ENCODE results near the gene VSTM4. TPM values are rescaled to one million over a fixed set of nuclear protein-coding genes. Genes with fewer than 3 reads are reported as not detected.

The VSTM4 gene
- total RNA-seq, 2 experiments from 2014 or later, result 0.10 TPM

- no peak overlapping the region for H3K27ac Mint-ChIP-seq
- CTCF ChIA-PET, result no interaction called here
- peaks cover 10% of the 10 kb centered on the region for H3K9me3 Mint-ChIP-seq
- POLR2A ChIA-PET, result no interaction called here
- H3K36me3 Mint-ChIP-seq (ENCODE audit: low read depth), result peaks cover 3% of the 10 kb centered on the region
- no peak for DNase-seq
- H3K27me3 Mint-ChIP-seq, result peaks cover 23% of the 10 kb centered on the region
- H3K4me1 Mint-ChIP-seq, result peaks cover 7% of the 10 kb centered on the region
- no peak overlapping the region for H3K4me3 Mint-ChIP-seq
Measured at GRCh38 chr10:49057231-49057880, 58.0 kb downstream of the VSTM4 start.

- H3K36me3 Mint-ChIP-seq (ENCODE audit: low read depth), result no peaks in the 10 kb centered on the region
- H3K9me3 Mint-ChIP-seq, result peaks cover 7% of the 10 kb centered on the region
Measured at GRCh38 chr10:49056356-49056755, 59.0 kb downstream of the VSTM4 start.

GRCh38 chr10:49055221-49055849, 60.0 kb downstream of the VSTM4 start:
- ChIA-PET CTCF (no interaction called here), POLR2A (no interaction called here)
- H3K4me1 Mint-ChIP-seq, result peaks cover 7% of the 10 kb centered on the region
- H3K27ac Mint-ChIP-seq, result no peak overlapping the region
- no peak for DNase-seq
- peaks cover 16% of the 10 kb centered on the region for H3K27me3 Mint-ChIP-seq
- H3K36me3 Mint-ChIP-seq (ENCODE audit: low read depth), result no peaks in the 10 kb centered on the region
- no peak overlapping the region for H3K4me3 Mint-ChIP-seq
- peaks cover 2% of the 10 kb centered on the region for H3K9me3 Mint-ChIP-seq

More at GRCh38 chr10:49056356-49056755, 59.0 kb downstream of the VSTM4 start:
- Mint-ChIP-seq H3K4me1 (peaks cover 7% of the 10 kb centered on the region), H3K27ac (no peak overlapping the region), H3K27me3 (peaks cover 17% of the 10 kb centered on the region), H3K4me3 (no peak overlapping the region)
- DNase-seq, result no peak
- ChIA-PET POLR2A (no interaction called here), CTCF (no interaction called here)

- DNase-seq, result no peak
- Mint-ChIP-seq H3K36me3 (ENCODE audit: low read depth) (no peaks in the 10 kb centered on the region), H3K4me3 (no peak overlapping the region), H3K4me1 (peaks cover 7% of the 10 kb centered on the region), H3K27ac (no peak overlapping the region), H3K27me3 (peaks cover 15% of the 10 kb centered on the region), H3K9me3 (no peaks in the 10 kb centered on the region)
- CTCF ChIA-PET, result no interaction called here
- POLR2A ChIA-PET, result no interaction called here
Measured at GRCh38 chr10:49054753-49055152, 60.6 kb downstream of the VSTM4 start.

- Mint-ChIP-seq H3K27ac (no peak overlapping the region), H3K27me3 (peaks cover 16% of the 10 kb centered on the region), H3K9me3 (no peaks in the 10 kb centered on the region), H3K4me3 (no peak overlapping the region), H3K36me3 (ENCODE audit: low read depth) (no peaks in the 10 kb centered on the region), H3K4me1 (peaks cover 7% of the 10 kb centered on the region)
- ChIA-PET POLR2A (no interaction called here), CTCF (no interaction called here)
- DNase-seq, result no peak
Measured at GRCh38 chr10:49053998-49054692, 61.2 kb downstream of the VSTM4 start.

- ChIA-PET POLR2A (interaction anchor here (1.0 kb wide), 1 partner anchor 27 kb away, joined by 3 read pairs; no protein-coding TSS in a partner anchor), CTCF (no interaction called here)
- Mint-ChIP-seq H3K27ac (no peak overlapping the region), H3K4me1 (peaks cover 7% of the 10 kb centered on the region), H3K27me3 (peaks cover 12% of the 10 kb centered on the region), H3K9me3 (no peaks in the 10 kb centered on the region), H3K36me3 (ENCODE audit: low read depth) (no peaks in the 10 kb centered on the region), H3K4me3 (no peak overlapping the region)
- DNase-seq, result peak; percentile 40
Measured at GRCh38 chr10:49053053-49053997, 62.0 kb downstream of the VSTM4 start.

GRCh38 chr10:49052069-49052468, 63.3 kb downstream of the VSTM4 start:
- DNase-seq, result no peak
- ChIA-PET POLR2A (no interaction called here), CTCF (interaction anchor here (0.9 kb wide), 1 partner anchor 76 kb away, joined by 3 read pairs; no protein-coding TSS in a partner anchor)
- Mint-ChIP-seq H3K9me3 (no peaks in the 10 kb centered on the region), H3K4me3 (no peak overlapping the region), H3K36me3 (ENCODE audit: low read depth) (no peaks in the 10 kb centered on the region), H3K27me3 (peaks cover 12% of the 10 kb centered on the region), H3K27ac (no peak overlapping the region), H3K4me1 (peaks cover 7% of the 10 kb centered on the region)

GRCh38 chr10:49050906-49051305, 64.4 kb downstream of the VSTM4 start:
- Mint-ChIP-seq H3K27ac (no peak overlapping the region), H3K36me3 (ENCODE audit: low read depth) (no peaks in the 10 kb centered on the region), H3K4me3 (no peak overlapping the region), H3K27me3 (peaks cover 17% of the 10 kb centered on the region), H3K4me1 (peaks cover 7% of the 10 kb centered on the region), H3K9me3 (peaks cover under 1% of the 10 kb centered on the region)
- no peak for DNase-seq
- ChIA-PET CTCF (interaction anchor here (0.9 kb wide), 1 partner anchor 75 kb away, joined by 3 read pairs; no protein-coding TSS in a partner anchor), POLR2A (no interaction called here)

GRCh38 chr10:49050366-49050765, 65.0 kb downstream of the VSTM4 start:
- no peak for DNase-seq
- peaks cover 22% of the 10 kb centered on the region for H3K27me3 Mint-ChIP-seq
- H3K4me3 Mint-ChIP-seq, result no peak overlapping the region
- peaks cover 2% of the 10 kb centered on the region for H3K9me3 Mint-ChIP-seq
- H3K27ac Mint-ChIP-seq, result no peak overlapping the region
- CTCF ChIA-PET, result no interaction called here
- POLR2A ChIA-PET, result no interaction called here
- H3K36me3 Mint-ChIP-seq (ENCODE audit: low read depth), result no peaks in the 10 kb centered on the region
- H3K4me1 Mint-ChIP-seq, result peaks cover 11% of the 10 kb centered on the region

- no peak overlapping the region for H3K27ac Mint-ChIP-seq
- ChIA-PET POLR2A (no interaction called here), CTCF (no interaction called here)
- H3K4me3 Mint-ChIP-seq, result no peak overlapping the region
- no peaks in the 10 kb centered on the region for H3K36me3 Mint-ChIP-seq (ENCODE audit: low read depth)
- H3K27me3 Mint-ChIP-seq, result peaks cover 26% of the 10 kb centered on the region
- H3K9me3 Mint-ChIP-seq, result peaks cover 2% of the 10 kb centered on the region
- DNase-seq, result no peak
- peaks cover 11% of the 10 kb centered on the region for H3K4me1 Mint-ChIP-seq
Measured at GRCh38 chr10:49049660-49050059, 65.7 kb downstream of the VSTM4 start.

GRCh38 chr10:49047128-49047639, 68.1 kb downstream of the VSTM4 start:
- ChIA-PET POLR2A (no interaction called here), CTCF (no interaction called here)
- Mint-ChIP-seq H3K4me3 (no peak overlapping the region), H3K9me3 (peaks cover 2% of the 10 kb centered on the region), H3K4me1 (peaks cover 4% of the 10 kb centered on the region), H3K36me3 (ENCODE audit: low read depth) (no peaks in the 10 kb centered on the region), H3K27ac (no peak overlapping the region), H3K27me3 (peaks cover 43% of the 10 kb centered on the region)
- DNase-seq, result no peak

GRCh38 chr10:49044293-49045193, 70.8 kb downstream of the VSTM4 start:
- no peak overlapping the region for H3K27ac Mint-ChIP-seq
- DNase-seq, result no peak
- H3K4me3 Mint-ChIP-seq, result no peak overlapping the region
- peaks cover 34% of the 10 kb centered on the region for H3K27me3 Mint-ChIP-seq
- ChIA-PET POLR2A (no interaction called here), CTCF (no interaction called here)
- H3K36me3 Mint-ChIP-seq (ENCODE audit: low read depth), result no peaks in the 10 kb centered on the region
- H3K9me3 Mint-ChIP-seq, result peaks cover 2% of the 10 kb centered on the region
- H3K4me1 Mint-ChIP-seq, result peaks cover 4% of the 10 kb centered on the region
